Right lobe of liver (tissue), 6 donors: Measurements from ENCODE around the gene PTPRD. TPM values are rescaled to one million over a fixed set of nuclear protein-coding genes. Genes with fewer than 3 reads are reported as not detected.

ENCODE experiments used
- ATAC-seq, 4 donors: fragments of 200-7000 bp; cut with Tn5 transposase; one replicate each; pipeline ENCODE4 v1.9.1; 2020; ENCODE audit warnings: mild to moderate bottlenecking in 4 of 4, moderate library complexity in 4 of 4
- DNase-seq, 3 donors: peaks; one replicate each; pipeline ENCODE4 v3.0.0-alpha.2; 2020
- H3K27ac ChIP-seq, 3 donors: fragments of 200-600 bp; one replicate each; pipeline ENCODE4 v1.8.0; 2022
- H3K27me3 ChIP-seq, 2 donors: fragments of 200-600 bp; one replicate each; pipeline ENCODE4 v1.8.0; 2022
- H3K36me3 ChIP-seq, 4 donors: fragments of 200-600 bp; sonication (generic) in 1 of 4; one replicate each; pipeline versions ENCODE4 v1.5.1 to v1.8.0; 2017 to 2022; ENCODE audit warnings: control low read depth in 1 of 4
- H3K4me1 ChIP-seq, 4 donors: fragments of 200-600 bp; sonication (generic) in 1 of 4; one replicate each; pipeline versions ENCODE4 v1.5.1 to v1.8.0; 2017 to 2022; ENCODE audit warnings: control low read depth in 1 of 4
- H3K4me3 ChIP-seq, 3 donors: fragments of 200-600 bp; one replicate each; pipeline ENCODE4 v1.8.0; 2022
- H3K9me3 ChIP-seq, 4 donors: fragments of 200-600 bp; sonication (generic) in 1 of 4; one replicate each; pipeline versions ENCODE4 v1.5.1 to v1.8.0; 2017 to 2022; ENCODE audit warnings: control low read depth in 1 of 4
- POLR2A ChIP-seq: fragments of 450-650 bp; IDR thresholded peaks from one replicate; pipeline ENCODE4 v1.6.1; 2017; ENCODE audit warnings: antibody characterized with exemption, mild to moderate bottlenecking
- WGBS: methylation state at CpG from one replicate; pipeline ENCODE4 v1.1.6; 2018; ENCODE audit warnings: low coverage, low lambda C conversion rate; ENCODE audit not compliant: insufficient coverage; ENCODE audit errors: missing lambda C conversion rate; 5-methylcytosine and 5-hydroxymethylcytosine counted together
- intact Hi-C, 2 donors: fragments of 100-400 bp; cut with DNase I; formaldehyde crosslinking; loops; one replicate each; pipeline versions ENCODE4 v1.11.2 to v1.14.1; 2022
- total RNA-seq, 6 experiments: library from RNA; depleted of rRNA in 2 of 6; stranded (reverse); fragments of >200 nt in 2 of 6; fragmentation: NEBNext Ultra II Directional in 3 of 6; extraction: Animal tissue kit (Norgen Biotek cat#: 25700) in 3 of 6; gene quantifications; one replicate each; pipeline versions ENCODE4 v1.1.0 to v1.2.4, GENCODE V29; 2016 to 2023
- TF ChIP-seq, protein P1 (sequence below), 4 donors: fragments of 200-600 bp in 3 of 4; fragments of 450-650 bp in 1 of 4; IDR thresholded peaks; one replicate each; pipeline versions ENCODE4 v1.5.1 to v1.8.0; 2016 to 2022; ENCODE audit warnings: antibody characterized with exemption in 4 of 4, mild to moderate bottlenecking in 2 of 4
- donor health status: DM: no; HTN: yes; CAD: no.
- donor health status: DM: no; HTN: no; CAD: no.
- donor health status: DM: no; HTN: no; CAD: no.
- donor health status: DM: no; HTN: yes; CAD: no.
- donor health status: DM: no; HTN: yes; CAD: no.

Gene PTPRD
- total RNA-seq, 6 experiments from 2014 or later, result 5.4 to 29.8 (median 13.9) TPM

DNA sequence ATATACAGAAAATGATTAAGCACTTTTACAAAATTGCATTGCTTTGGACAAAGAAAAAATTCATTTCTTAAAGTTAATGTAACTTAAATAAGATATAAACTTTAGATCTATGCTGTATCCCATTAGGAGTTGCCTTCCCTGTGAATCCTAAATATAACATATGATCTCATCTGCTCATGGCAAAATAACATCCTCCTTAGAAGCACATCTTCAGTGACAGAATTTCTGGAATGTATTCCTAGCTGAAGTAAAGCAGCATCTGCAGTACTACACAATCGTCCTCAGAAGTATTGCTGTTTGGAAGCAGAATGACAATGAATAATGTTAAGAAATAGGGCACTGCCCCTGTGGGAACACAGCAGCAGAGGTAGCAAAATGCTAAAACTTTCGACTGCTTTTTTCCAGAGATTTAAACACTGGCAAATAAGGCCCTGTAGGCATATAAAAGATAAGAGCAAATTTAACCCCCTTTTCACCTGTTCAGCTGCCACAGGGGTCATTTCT lies 571.0 kb downstream of the PTPRD start:
- ATAC-seq (no peak), DNase-seq (no peak)
- Histone ChIP-seq H3K27ac (no peak overlapping the region), H3K4me3 (no peak overlapping the region), H3K27me3 (no peaks in the 10 kb centered on the region), H3K9me3 (no peaks in the 10 kb centered on the region), H3K36me3 (no peaks in the 10 kb centered on the region), H3K4me1 (no peaks in the 10 kb centered on the region)
- intact Hi-C loops, result no loop called here
- no peak for TF ChIP-seq POLR2A
- TF ChIP-seq, protein P1, sequence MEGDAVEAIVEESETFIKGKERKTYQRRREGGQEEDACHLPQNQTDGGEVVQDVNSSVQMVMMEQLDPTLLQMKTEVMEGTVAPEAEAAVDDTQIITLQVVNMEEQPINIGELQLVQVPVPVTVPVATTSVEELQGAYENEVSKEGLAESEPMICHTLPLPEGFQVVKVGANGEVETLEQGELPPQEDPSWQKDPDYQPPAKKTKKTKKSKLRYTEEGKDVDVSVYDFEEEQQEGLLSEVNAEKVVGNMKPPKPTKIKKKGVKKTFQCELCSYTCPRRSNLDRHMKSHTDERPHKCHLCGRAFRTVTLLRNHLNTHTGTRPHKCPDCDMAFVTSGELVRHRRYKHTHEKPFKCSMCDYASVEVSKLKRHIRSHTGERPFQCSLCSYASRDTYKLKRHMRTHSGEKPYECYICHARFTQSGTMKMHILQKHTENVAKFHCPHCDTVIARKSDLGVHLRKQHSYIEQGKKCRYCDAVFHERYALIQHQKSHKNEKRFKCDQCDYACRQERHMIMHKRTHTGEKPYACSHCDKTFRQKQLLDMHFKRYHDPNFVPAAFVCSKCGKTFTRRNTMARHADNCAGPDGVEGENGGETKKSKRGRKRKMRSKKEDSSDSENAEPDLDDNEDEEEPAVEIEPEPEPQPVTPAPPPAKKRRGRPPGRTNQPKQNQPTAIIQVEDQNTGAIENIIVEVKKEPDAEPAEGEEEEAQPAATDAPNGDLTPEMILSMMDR (IDR thresholded peaks at IDR 0.05), result no peak
- 10% methylated on average over 2 of the region's 2 CpGs for WGBS

DNA sequence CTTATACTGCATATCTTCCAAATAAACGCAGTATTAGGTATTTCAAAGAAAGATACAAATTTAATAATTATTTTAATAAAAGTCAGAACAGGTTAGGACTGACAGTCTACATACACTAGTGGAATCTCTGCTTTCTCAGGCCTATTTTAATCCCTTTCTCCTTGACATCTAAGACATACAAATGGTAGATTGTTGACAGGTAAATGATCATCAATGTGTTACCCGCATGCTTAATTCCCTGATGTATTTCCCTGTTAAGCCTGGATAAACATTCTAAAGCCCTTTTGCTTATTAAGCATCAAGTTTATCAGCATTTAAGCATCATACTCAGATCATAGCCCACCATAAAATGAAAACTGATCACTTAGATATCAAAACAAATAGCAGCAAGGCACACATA lies 576.7 kb downstream of the PTPRD start:
- TF ChIP-seq, protein P1 (IDR thresholded peaks at IDR 0.05), result no peak
- no peak for TF ChIP-seq POLR2A
- no peak for ATAC-seq
- H3K9me3 ChIP-seq, result no peaks in the 10 kb centered on the region
- intact Hi-C loops, result no loop called here
- no peak overlapping the region for H3K27ac ChIP-seq
- H3K27me3 ChIP-seq, result no peaks in the 10 kb centered on the region
- H3K36me3 ChIP-seq, result no peaks in the 10 kb centered on the region
- DNase-seq, result no peak
- no peaks in the 10 kb centered on the region for H3K4me1 ChIP-seq
- 59% methylated on average over 2 of the region's 2 CpGs for WGBS
- no peak overlapping the region for H3K4me3 ChIP-seq

DNA sequence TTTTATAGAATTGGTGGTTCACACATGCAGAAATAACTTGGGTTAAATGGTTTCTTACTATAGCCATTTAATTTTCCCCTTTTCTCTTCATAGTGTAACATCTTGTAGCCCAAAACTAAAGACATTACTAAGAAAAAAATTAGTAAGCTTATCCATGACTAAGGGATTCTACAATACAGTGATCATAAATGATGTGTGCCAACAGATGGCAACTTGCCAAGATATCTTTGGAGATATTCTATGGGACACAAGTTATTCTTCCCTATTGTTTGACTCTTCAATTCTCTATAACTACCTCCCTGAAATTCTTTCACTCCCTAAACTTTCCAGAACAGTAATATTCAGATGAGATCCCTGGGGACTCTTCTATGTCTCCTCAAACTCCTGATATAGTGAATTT lies 580.6 kb downstream of the PTPRD start:
- Histone ChIP-seq H3K27ac (no peak overlapping the region), H3K9me3 (no peaks in the 10 kb centered on the region), H3K27me3 (no peaks in the 10 kb centered on the region), H3K4me3 (no peak overlapping the region), H3K4me1 (no peaks in the 10 kb centered on the region), H3K36me3 (no peaks in the 10 kb centered on the region)
- intact Hi-C loops, result no loop called here
- TF ChIP-seq POLR2A, result no peak
- TF ChIP-seq, protein P1 (IDR thresholded peaks at IDR 0.05), result no peak
- no peak for DNase-seq
- no peak for ATAC-seq

DNA sequence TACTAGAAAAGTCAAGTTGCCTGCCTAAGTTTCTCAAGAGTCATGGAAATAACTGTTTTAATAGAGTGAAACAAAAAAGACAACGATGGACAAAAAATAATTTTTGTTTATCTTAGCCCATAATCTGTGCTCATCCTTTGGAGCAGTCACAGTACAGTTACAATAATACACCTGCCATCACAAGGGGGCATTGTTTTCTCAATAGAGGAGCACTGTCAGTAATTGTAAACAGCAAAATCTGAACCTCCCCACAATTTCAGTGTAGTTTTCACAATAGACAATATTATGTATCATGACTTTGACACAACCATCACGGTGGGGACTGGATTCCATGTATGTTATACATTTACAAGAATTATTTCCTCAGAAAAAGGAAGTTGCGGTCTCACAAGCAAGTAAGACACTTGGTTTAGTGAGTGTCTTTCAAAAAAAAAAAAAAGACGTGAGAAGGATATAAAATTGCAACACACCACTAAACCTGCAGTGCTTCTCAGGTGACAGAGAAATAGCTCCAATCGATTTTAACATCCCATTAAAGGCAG lies 586.3 kb downstream of the PTPRD start:
- 37% methylated on average over 5 of the region's 5 CpGs for WGBS

More for the DNA sequence above, 586.3 kb downstream of the PTPRD start:
- Histone ChIP-seq H3K36me3 (no peaks in the 10 kb centered on the region), H3K27me3 (no peaks in the 10 kb centered on the region), H3K9me3 (no peaks in the 10 kb centered on the region), H3K4me1 (no peaks in the 10 kb centered on the region), H3K4me3 (no peak overlapping the region), H3K27ac (no peak overlapping the region)
- TF ChIP-seq, protein P1 (IDR thresholded peaks at IDR 0.05), result no peak
- TF ChIP-seq POLR2A, result no peak
- ATAC-seq, result no peak
- DNase-seq, result no peak
- intact Hi-C loops, result no loop called here
